Measurements from ENCODE around the gene ACADVL. TPM values are rescaled to one million over a fixed set of nuclear protein-coding genes. Genes with fewer than 3 reads are reported as not detected.
A peak's percentile ranks its signal among the peaks of the same experiment; 100 is the strongest.

The ACADVL gene
- total RNA-seq, 2 experiments from 2014 or later = 364 to 370 TPM

DNA sequence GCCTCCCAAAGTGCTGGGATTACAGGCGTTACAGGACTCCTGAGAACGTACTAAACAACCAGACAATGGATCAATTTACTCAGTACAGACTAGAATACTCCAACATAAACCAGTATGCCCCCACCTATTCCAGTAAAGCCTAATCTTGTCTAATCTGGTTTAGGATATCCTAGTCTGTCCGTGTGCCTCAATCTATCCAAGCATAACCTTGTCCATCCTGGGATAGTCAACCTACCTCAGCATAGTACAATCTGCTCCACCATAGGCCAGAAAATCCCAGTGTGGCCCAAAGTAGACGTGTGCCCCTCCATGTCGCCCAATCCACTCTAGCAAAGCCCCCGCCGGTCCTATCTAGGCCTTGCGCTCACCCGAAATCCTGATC, 14.0 kb downstream of the ACADVL start:
- Mint-ChIP-seq H3K27me3 (no peaks in the 10 kb centered on the region), H3K9me3 (no peaks in the 10 kb centered on the region), H3K4me1 (peaks cover 54% of the 10 kb centered on the region), H3K36me3 (ENCODE audit: low read depth) (peaks cover 48% of the 10 kb centered on the region), H3K27ac (peak overlapping the region; percentile 81), H3K4me3 (peak overlapping the region; percentile 96)
- ChIA-PET CTCF (interaction anchor here (6.6 kb wide), 1 partner anchor 13 kb away, joined by 44 read pairs; the partner anchor contains the start of genes ACADVL and DLG4), POLR2A (interaction anchor here (1.0 to 1.8 kb wide), 8 partner anchors 9 to 350 kb away, joined by 3 to 29 read pairs (median 6); partner anchors contain the start of genes ACADVL, CTDNEP1, DLG4 and ELP5)
- no peak for DNase-seq

DNA sequence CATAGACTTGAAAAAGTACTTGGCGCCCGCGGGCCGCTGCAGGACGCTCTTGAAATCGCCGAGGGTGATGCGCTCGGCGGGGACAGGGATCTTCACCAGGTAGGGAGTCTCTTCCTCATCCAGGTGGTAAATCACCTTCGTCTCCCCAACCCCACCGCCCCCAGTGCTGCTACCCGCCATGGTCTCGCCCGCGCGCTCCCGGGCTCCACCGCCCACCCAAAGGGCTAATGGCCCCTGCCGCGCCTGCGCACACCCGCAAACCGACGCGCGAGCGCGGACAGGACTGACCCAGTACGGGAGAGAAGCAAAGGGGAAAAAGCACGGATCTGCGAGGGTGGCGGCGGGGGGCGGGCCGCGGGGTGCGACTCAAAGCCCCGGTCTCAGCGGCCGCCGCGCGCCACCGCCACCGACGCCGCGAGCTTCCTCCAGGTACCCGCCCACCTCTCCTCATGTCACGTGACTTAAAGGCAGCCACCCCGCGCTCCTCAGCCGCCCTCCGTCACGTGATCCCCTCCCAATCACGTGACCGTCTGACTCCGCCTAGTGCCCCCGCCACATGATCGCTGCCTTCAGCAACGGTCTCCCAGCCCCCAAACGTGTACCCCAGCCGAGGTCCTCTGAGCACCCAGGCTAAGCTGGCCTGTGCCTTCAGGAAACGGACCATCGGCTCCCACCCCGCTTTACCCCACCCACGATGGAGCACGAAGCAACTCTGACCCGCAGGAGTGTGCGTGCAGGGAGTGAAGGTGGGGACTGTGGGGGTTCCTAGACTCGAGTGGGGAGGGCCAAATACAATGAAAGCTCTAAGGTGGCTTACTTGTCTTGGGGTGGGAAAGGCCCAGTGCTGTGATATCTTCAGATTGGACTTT, 14.6 kb downstream of the ACADVL start, which contains the start of gene DVL2:
DVL2 (minus strand) TSS at position 435 of the 869 bp plus-strand sequence; CDS start at position 180, 255 bp downstream.
- H3K27me3 Mint-ChIP-seq = no peaks in the 10 kb centered on the region
- H3K27ac Mint-ChIP-seq = peak within 1 kb of the TSS; percentile 81
- POLR2A ChIA-PET = interaction anchor here (0.6 to 1.8 kb wide), 9 partner anchors 8 to 350 kb away, joined by 3 to 29 read pairs (median 6); partner anchors contain the start of genes ACADVL, CTDNEP1, DLG4 and ELP5
- peaks cover 47% of the 10 kb centered on the region for H3K36me3 Mint-ChIP-seq (ENCODE audit: low read depth)
- peaks cover 54% of the 10 kb centered on the region for H3K4me1 Mint-ChIP-seq
- CTCF ChIA-PET = interaction anchor here (0.8 to 6.6 kb wide), 2 partner anchors 13 to 62 kb away, joined by 3 to 44 read pairs; partner anchors contain the start of genes ACADVL and DLG4
- H3K9me3 Mint-ChIP-seq = no peaks in the 10 kb centered on the region
- peak within 1 kb of the TSS; percentile 96 for H3K4me3 Mint-ChIP-seq
- DNase-seq = peak; percentile 95

DNA sequence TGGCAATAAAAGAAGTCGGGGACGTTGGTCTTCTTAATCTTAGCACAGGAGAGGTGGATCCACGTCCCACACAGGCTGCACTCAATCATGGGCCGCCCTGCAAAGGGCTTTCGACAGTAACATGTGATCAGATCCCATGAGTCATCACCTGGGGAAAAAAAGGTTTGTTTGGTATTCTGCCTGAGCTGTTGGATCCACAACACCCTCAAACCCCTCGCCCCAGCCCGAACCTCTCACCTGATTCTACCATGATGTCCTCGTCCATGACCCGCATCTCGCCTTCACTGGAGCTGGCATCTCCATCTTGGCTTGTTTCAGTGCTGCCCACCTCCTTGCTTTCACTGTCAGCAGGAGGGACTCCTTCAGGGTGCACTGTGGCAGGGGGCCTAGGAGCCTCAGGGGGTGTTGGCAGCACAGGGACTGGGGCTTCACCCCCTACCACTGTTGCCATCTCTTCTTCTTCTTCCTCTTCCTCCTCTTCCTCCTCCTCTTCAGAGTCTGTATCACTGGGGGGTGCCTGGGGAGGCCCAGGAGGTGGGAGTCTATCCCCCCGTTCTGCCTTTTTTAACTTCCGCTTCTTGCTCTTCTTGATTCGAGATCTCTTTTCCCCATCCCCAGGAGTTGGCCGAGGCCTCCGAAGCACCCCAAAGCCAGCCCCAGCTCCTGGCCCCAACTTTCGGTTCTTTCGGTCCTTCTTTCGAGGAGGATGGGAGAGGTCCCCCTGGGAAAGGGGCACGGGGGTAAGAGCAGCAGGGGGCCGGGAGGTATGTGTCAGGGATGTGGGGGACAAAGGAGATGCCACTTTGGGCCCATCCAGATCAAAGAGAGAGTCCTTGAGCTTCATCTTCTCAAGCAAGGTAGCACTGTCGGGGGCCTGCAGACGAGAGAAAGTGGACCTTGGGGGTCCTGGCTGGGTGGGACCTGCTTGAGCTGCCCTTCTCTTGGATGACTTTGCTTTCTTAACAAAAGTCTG, 16.2 kb downstream of the ACADVL start:
- ChIA-PET CTCF (interaction anchor here (6.6 kb wide), 1 partner anchor 15 kb away, joined by 44 read pairs; the partner anchor contains the start of genes ACADVL and DLG4), POLR2A (interaction anchor here (0.9 to 9.1 kb wide), 6 partner anchors 15 to 72 kb away, joined by 3 to 100 read pairs (median 6); partner anchors contain the start of genes ACADVL, CTDNEP1 and DLG4)
- Mint-ChIP-seq H3K9me3 (no peaks in the 10 kb centered on the region), H3K4me3 (peak overlapping the region; percentile 1), H3K36me3 (ENCODE audit: low read depth) (peaks cover 53% of the 10 kb centered on the region), H3K27me3 (no peaks in the 10 kb centered on the region), H3K27ac (peak overlapping the region; percentile 64), H3K4me1 (peaks cover 65% of the 10 kb centered on the region)
- no peak for DNase-seq

DNA sequence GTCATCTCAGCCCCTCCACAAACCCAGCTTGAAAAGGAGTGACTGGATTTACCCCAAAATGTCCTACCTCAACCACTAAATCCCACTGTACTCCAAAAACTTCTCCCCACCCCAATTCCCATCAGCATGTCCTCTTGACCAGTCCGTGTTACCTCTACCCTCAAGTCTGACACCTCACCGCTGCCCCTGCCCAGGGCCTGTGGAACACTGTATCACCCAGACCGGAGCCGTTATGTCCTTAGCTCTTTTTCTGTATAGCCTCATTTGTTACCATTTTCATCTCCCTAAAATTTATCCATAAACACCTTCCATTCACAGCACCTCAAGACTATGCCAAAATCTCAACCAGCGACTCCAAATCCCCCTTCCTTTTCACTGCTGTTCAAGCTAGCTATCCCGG, 17.1 kb downstream of the ACADVL start:
- H3K4me1 Mint-ChIP-seq = peaks cover 72% of the 10 kb centered on the region
- ChIA-PET CTCF (interaction anchor here (6.6 kb wide), 1 partner anchor 16 kb away, joined by 44 read pairs; the partner anchor contains the start of genes ACADVL and DLG4), POLR2A (interaction anchor here (0.9 to 9.1 kb wide), 6 partner anchors 15 to 100 kb away, joined by 3 to 100 read pairs (median 6); partner anchors contain the start of genes ACADVL, ACAP1, CTDNEP1 and DLG4)
- peak overlapping the region; percentile 92 for H3K27ac Mint-ChIP-seq
- peaks cover 62% of the 10 kb centered on the region for H3K36me3 Mint-ChIP-seq (ENCODE audit: low read depth)
- peak overlapping the region; percentile 87 for H3K4me3 Mint-ChIP-seq
- no peak for DNase-seq
- H3K9me3 Mint-ChIP-seq = no peaks in the 10 kb centered on the region
- no peaks in the 10 kb centered on the region for H3K27me3 Mint-ChIP-seq

DNA sequence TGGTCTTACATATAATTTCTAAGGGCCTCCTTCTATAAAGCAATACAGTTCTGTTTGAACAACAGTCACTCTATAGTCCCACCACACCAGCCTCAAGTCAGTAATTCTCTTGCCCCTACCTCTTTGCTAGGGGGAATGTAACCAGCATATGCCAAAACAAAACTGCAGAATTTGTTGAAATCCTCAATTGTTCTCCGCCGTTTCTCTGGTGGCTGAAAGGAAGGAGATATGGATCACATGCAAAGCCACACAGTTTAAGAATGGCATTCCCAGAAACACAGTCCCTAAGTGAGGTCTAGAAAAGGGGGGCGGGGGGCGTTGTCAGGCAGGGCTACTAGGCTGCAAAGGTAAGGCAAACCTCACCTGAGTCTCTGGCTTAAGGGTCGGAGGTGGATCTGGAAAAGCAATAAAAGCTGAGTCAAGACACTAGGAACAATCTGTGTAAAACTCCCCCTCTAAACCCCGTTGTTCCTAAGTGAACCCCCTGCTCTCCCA, 17.6 kb downstream of the ACADVL start:
- Mint-ChIP-seq H3K9me3 (no peaks in the 10 kb centered on the region), H3K36me3 (ENCODE audit: low read depth) (peaks cover 62% of the 10 kb centered on the region), H3K4me1 (peaks cover 71% of the 10 kb centered on the region), H3K27ac (peak overlapping the region; percentile 92), H3K4me3 (peak overlapping the region; percentile 87), H3K27me3 (no peaks in the 10 kb centered on the region)
- POLR2A ChIA-PET = interaction anchor here (0.9 to 9.1 kb wide), 7 partner anchors 13 to 99 kb away, joined by 3 to 100 read pairs (median 6); partner anchors contain the start of genes ACADVL, ACAP1, CTDNEP1 and DLG4
- DNase-seq = no peak
- CTCF ChIA-PET = interaction anchor here (1.3 to 6.6 kb wide), 2 partner anchors 16 to 23 kb away, joined by 3 to 44 read pairs; partner anchors contain the start of genes ACADVL and DLG4

DNA sequence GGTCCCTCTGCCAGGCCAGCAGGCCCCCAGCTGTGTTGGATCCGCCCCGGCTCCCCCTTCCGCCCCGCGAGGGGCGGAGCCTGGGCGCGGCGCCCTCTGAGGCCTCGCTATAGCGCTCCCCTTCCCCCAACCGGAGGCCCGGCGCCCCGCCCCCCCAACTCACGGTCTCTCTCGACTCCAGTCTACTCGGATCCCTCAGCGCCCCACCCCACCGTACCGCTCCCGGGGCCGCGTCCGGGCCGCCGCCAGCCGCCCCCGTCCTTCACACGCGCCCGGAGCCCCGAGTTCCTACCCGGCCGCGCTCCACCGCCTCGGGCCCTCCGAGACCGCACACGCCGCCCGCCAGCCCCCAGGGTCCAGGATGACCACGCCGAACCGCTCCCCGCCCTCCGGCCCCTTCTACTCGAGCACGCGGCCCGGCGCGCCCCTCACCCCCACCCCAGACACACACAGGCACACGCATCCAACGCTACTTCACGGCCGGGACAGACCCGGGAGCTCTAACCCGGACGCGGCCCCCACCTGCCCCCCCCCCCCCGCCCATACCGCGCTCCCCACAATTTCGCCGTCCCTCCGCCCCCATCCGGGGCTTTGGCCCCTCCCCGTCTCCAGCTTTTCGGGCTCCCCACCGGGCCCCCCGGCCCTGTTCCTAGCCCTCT, 18.2 kb downstream of the ACADVL start:
- no peaks in the 10 kb centered on the region for H3K9me3 Mint-ChIP-seq
- POLR2A ChIA-PET = interaction anchor here (0.5 to 9.1 kb wide), 8 partner anchors 13 to 457 kb away, joined by 3 to 100 read pairs (median 6); partner anchors contain the start of genes ACADVL, ACAP1, CTDNEP1 and DLG4
- CTCF ChIA-PET = interaction anchor here (0.6 to 6.6 kb wide), 3 partner anchors 17 to 483 kb away, joined by 3 to 44 read pairs (median 3); partner anchors contain the start of genes ACADVL and DLG4
- H3K4me3 Mint-ChIP-seq = peak overlapping the region; percentile 87
- DNase-seq = peak; percentile 81
- H3K4me1 Mint-ChIP-seq = peaks cover 71% of the 10 kb centered on the region
- no peaks in the 10 kb centered on the region for H3K27me3 Mint-ChIP-seq
- H3K27ac Mint-ChIP-seq = peak overlapping the region; percentile 92
- peaks cover 64% of the 10 kb centered on the region for H3K36me3 Mint-ChIP-seq (ENCODE audit: low read depth)

DNA sequence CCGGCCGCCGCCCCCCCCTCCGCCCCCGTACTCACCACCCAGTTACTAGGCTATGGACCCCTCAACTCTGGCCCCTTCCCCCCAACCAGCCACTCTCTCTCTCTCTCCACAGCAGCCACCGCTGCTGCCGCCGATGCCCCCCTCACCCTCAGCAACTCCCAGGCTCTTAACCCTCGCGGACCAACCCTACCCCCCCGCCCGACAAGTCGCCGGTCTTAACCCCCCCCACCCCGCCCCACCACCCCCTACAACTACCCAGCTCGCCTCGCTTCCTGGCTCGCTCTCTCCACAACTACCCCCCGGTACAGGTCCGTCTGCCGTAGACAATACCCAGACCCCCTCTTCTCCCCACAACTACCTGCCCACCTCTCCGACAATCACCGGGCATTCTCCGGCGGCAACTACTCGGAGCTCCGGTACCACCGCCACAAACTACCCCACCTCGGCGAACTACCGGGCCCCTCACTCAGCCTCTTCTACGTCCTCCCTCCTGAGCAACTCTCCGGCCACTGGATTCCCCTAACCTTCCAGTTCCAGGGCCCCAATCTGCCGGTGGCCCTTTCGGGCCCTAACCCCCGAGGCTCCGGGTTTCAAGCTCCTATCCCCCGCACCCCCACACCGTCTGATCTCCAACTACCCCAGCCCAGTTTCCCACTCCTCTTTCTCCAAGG, 18.8 kb downstream of the ACADVL start:
- DNase-seq = no peak
- Mint-ChIP-seq H3K9me3 (no peaks in the 10 kb centered on the region), H3K36me3 (ENCODE audit: low read depth) (peaks cover 68% of the 10 kb centered on the region), H3K4me3 (peak overlapping the region; percentile 87), H3K27ac (peak overlapping the region; percentile 92), H3K27me3 (no peaks in the 10 kb centered on the region), H3K4me1 (peaks cover 71% of the 10 kb centered on the region)
- ChIA-PET CTCF (interaction anchor here (0.6 to 6.6 kb wide), 3 partner anchors 18 to 482 kb away, joined by 3 to 44 read pairs (median 3); partner anchors contain the start of genes ACADVL and DLG4), POLR2A (interaction anchor here (1.0 to 9.1 kb wide), 8 partner anchors 12 to 448 kb away, joined by 4 to 100 read pairs (median 7); partner anchors contain the start of genes ACADVL, ACAP1, CTDNEP1 and DLG4)

DNA sequence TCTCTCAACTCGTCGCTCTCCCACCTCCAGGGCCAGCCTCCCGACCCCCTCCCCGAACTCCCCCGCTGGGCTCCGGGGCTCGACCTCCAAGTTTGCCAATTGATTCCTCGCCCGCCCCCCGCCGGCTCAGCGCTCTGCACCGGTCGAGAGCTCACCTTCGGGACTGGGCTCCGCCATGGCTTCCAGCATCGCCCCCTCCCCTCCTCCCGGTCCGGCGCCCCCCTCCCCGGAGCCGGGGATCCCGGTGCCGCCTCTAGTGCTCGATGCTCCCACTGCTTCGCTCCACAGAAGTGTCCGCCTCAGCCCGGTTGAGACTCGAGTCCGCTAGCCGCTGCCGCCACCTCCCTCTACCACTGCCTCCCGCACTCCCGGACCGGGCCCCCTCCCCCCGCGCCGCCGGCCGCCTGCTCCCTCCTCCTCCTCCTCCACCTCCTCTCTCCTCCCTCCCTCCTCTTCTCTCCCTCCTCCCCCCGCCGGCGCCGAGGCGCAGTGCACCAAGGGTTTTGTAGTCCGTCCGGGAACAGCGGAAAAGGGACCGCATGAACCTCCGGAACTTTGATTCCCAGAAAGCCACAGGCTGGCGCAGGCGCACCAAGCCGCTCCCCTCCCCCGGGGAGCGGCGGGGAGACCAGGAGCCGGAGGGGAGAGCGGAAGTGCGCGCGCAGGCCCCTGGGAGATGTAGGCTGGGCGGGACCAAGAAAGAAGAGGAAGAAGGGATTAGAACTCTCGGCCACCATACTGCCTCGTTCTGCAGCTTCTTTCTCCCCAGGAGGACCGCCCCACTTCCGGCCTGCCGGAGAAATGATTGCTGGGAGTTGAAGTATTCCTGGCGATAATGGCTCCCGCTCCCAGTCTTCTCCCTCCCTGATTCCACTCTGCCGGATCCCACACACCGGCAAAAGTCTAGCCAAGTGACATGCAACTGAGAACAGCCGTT, 19.6 kb downstream of the ACADVL start, which contains the start of gene PHF23:
PHF23 (minus strand) TSS at position 367 of the 937 bp plus-strand sequence; CDS start at position 189, 178 bp downstream.
- peaks cover 74% of the 10 kb centered on the region for H3K36me3 Mint-ChIP-seq (ENCODE audit: low read depth)

DNA sequence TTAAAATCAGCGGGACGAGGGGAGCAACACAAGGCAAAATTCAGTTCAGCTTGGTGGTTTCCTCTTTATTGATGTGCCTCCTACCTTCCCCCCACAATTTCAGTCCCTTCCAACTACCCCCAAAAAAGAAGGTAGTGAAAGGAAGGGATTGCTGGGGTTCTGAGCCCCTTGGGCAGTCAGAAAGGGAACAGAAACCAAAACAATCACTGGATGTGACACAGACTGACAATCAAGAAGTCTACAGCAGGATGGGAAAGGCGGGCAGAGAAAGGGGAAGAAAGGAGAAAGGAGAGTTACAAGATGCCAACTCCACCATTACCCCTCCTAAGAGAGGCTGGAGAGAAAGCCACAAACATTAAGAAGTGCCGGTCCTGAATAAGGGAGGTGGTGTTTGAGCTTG, 20.6 kb downstream of the ACADVL start:
- H3K4me3 Mint-ChIP-seq = peak overlapping the region; percentile 87
- H3K27ac Mint-ChIP-seq = peak overlapping the region; percentile 92
- CTCF ChIA-PET = interaction anchor here (1.6 to 6.6 kb wide), 4 partner anchors 19 to 320 kb away, joined by 4 to 44 read pairs (median 12); partner anchors contain the start of genes ACADVL and DLG4
- H3K9me3 Mint-ChIP-seq = no peaks in the 10 kb centered on the region
- H3K27me3 Mint-ChIP-seq = no peaks in the 10 kb centered on the region
- no peak for DNase-seq
- peaks cover 62% of the 10 kb centered on the region for H3K4me1 Mint-ChIP-seq
- POLR2A ChIA-PET = interaction anchor here (1.0 to 9.1 kb wide), 4 partner anchors 10 to 334 kb away, joined by 3 to 100 read pairs (median 38); partner anchors contain the start of genes ACADVL, CTDNEP1, DLG4 and ELP5
- peaks cover 69% of the 10 kb centered on the region for H3K36me3 Mint-ChIP-seq (ENCODE audit: low read depth)

More for the DNA sequence above, 19.6 kb downstream of the ACADVL start, which contains the start of gene PHF23:
- H3K27me3 Mint-ChIP-seq = no peaks in the 10 kb centered on the region
- H3K9me3 Mint-ChIP-seq = no peaks in the 10 kb centered on the region
- ChIA-PET CTCF (interaction anchor here (0.6 to 6.6 kb wide), 4 partner anchors 18 to 321 kb away, joined by 4 to 44 read pairs (median 5); partner anchors contain the start of genes ACADVL and DLG4), POLR2A (interaction anchor here (0.6 to 9.1 kb wide), 11 partner anchors 11 to 447 kb away, joined by 3 to 100 read pairs (median 6); partner anchors contain the start of genes ACADVL, ACAP1, CTDNEP1 and DLG4)
- DNase-seq = peak; percentile 98
- peak within 1 kb of the TSS; percentile 87 for H3K4me3 Mint-ChIP-seq
- H3K4me1 Mint-ChIP-seq = peaks cover 71% of the 10 kb centered on the region
- H3K27ac Mint-ChIP-seq = peak within 1 kb of the TSS; percentile 92
